H9 (cell line): Measurements from ENCODE around the gene LIN9. TPM values are rescaled to one million over a fixed set of nuclear protein-coding genes. Genes with fewer than 3 reads are reported as not detected.

Source experiments
- DNase-seq: peaks from one replicate; pipeline ENCODE4 v3.0.0-alpha.2; 2017
- H2AFZ ChIP-seq: one replicate; pipeline ENCODE4 v1.6.1; 2013; ENCODE audit warnings: mild to moderate bottlenecking, low read length, control low read depth, moderate library complexity
- H2AK5ac ChIP-seq: 2 replicates; pipeline ENCODE4 v1.6.1; 2013; ENCODE audit warnings: low read length, control low read depth, mixed read lengths; ENCODE audit not compliant: insufficient read length
- H2BK120ac ChIP-seq: one replicate; pipeline ENCODE4 v1.6.1; 2013; ENCODE audit warnings: low read depth, mild to moderate bottlenecking, low read length, control low read depth, inconsistent platforms; ENCODE audit not compliant: poor library complexity, severe bottlenecking
- H2BK12ac ChIP-seq: 2 replicates; pipeline ENCODE4 v1.6.1; 2013; ENCODE audit warnings: low read length, control low read depth, mixed read lengths, low read depth; ENCODE audit not compliant: insufficient read length
- H2BK15ac ChIP-seq: 2 replicates; pipeline ENCODE4 v1.6.1; 2013; ENCODE audit warnings: low read depth, low read length, control low read depth
- H2BK20ac ChIP-seq: one replicate; pipeline ENCODE4 v1.6.1; 2013; ENCODE audit warnings: low read depth, mild to moderate bottlenecking, low read length, control low read depth, inconsistent platforms; ENCODE audit not compliant: poor library complexity, severe bottlenecking
- H2BK5ac ChIP-seq: 2 replicates; pipeline ENCODE4 v1.6.1; 2013; ENCODE audit warnings: low read length, control low read depth, mixed read lengths; ENCODE audit not compliant: insufficient read length
- H3K14ac ChIP-seq: 2 replicates; pipeline ENCODE4 v1.6.1; 2013; ENCODE audit warnings: low read length, control low read depth; ENCODE audit not compliant: insufficient read depth
- H3K18ac ChIP-seq: 2 replicates; pipeline ENCODE4 v1.6.1; 2013; ENCODE audit warnings: low read depth, mild to moderate bottlenecking, mixed read lengths, low read length, control low read depth; ENCODE audit not compliant: insufficient read length
- H3K23ac ChIP-seq: 2 replicates; pipeline ENCODE4 v1.6.1; 2013; ENCODE audit warnings: low read length, control low read depth, mixed read lengths, low read depth; ENCODE audit not compliant: insufficient read length
- H3K23me2 ChIP-seq: 2 replicates; pipeline ENCODE4 v1.6.1; 2013; ENCODE audit warnings: low read depth, mild to moderate bottlenecking, mixed read lengths, low read length, control low read depth; ENCODE audit not compliant: insufficient read length, poor library complexity, severe bottlenecking
- H3K27ac ChIP-seq: 2 replicates; pipeline ENCODE4 v1.5.1; 2013; ENCODE audit warnings: low read length, control low read depth, mixed read lengths, low read depth; ENCODE audit not compliant: insufficient read length
- H3K27me3 ChIP-seq: 2 replicates; pipeline ENCODE4 v1.6.1; 2013; ENCODE audit warnings: low read length, control low read depth, inconsistent platforms; ENCODE audit not compliant: insufficient read depth
- H3K4ac ChIP-seq: 2 replicates; pipeline ENCODE4 v1.6.1; 2013; ENCODE audit warnings: low read depth, mild to moderate bottlenecking, control low read depth, inconsistent platforms, low read length, moderate library complexity
- H3K4me1 ChIP-seq: 2 replicates; pipeline ENCODE4 v1.6.1; 2013; ENCODE audit warnings: low read length, control low read depth, inconsistent platforms; ENCODE audit not compliant: insufficient read depth
- H3K4me2 ChIP-seq: 2 replicates; pipeline ENCODE4 v1.6.1; 2013; ENCODE audit warnings: low read length, control low read depth, mixed read lengths; ENCODE audit not compliant: insufficient read length, insufficient read depth
- H3K56ac ChIP-seq: 2 replicates; pipeline ENCODE4 v1.6.1; 2013; ENCODE audit warnings: low read depth, mild to moderate bottlenecking, mixed read lengths, low read length, control low read depth; ENCODE audit not compliant: insufficient read length
- H3K79me1 ChIP-seq: 2 replicates; pipeline ENCODE4 v1.6.1; 2013; ENCODE audit warnings: low read depth, mild to moderate bottlenecking, moderate library complexity, low read length, control low read depth, inconsistent platforms; ENCODE audit not compliant: insufficient read depth, poor library complexity, severe bottlenecking
- H3K79me2 ChIP-seq: 2 replicates; pipeline ENCODE4 v1.6.1; 2013; ENCODE audit warnings: low read length, control low read depth, inconsistent platforms; ENCODE audit not compliant: insufficient read depth
- H3K9ac ChIP-seq: 2 replicates; pipeline ENCODE4 v1.6.1; 2013; ENCODE audit warnings: low read length, control low read depth, mixed read lengths; ENCODE audit not compliant: insufficient read length; ENCODE audit errors: extremely low read depth
- H3K9me3 ChIP-seq: one replicate; pipeline ENCODE4 v1.6.1; 2013; ENCODE audit warnings: low read depth, low read length, inconsistent platforms; ENCODE audit not compliant: control insufficient read depth
- H3T11ph ChIP-seq: one replicate; pipeline ENCODE4 v1.6.1; 2013; ENCODE audit warnings: mild to moderate bottlenecking, low read length, control low read depth, inconsistent platforms
- H4K20me1 ChIP-seq: one replicate; pipeline ENCODE4 v1.6.1; 2013; ENCODE audit not compliant: control insufficient read depth, insufficient read length, insufficient read depth
- H4K5ac ChIP-seq: 2 replicates; pipeline ENCODE4 v1.6.1; 2013; ENCODE audit warnings: low read depth, mild to moderate bottlenecking, mixed read lengths, low read length, control low read depth; ENCODE audit not compliant: insufficient read length
- H4K8ac ChIP-seq: replicated peaks from 2 replicates; pipeline ENCODE4 v1.6.1; 2013; ENCODE audit warnings: low read length, control low read depth, mixed read lengths, low read depth; ENCODE audit not compliant: insufficient read length
- H4K91ac ChIP-seq: 2 replicates; pipeline ENCODE4 v1.6.1; 2013; ENCODE audit warnings: low read depth, mild to moderate bottlenecking, moderate library complexity, mixed read lengths, low read length, control low read depth; ENCODE audit not compliant: insufficient read length
- H3K27ac Mint-ChIP-seq, 3 experiments: 2 replicates in 2 of 3; 3 replicates in 1 of 3; pipeline ENCODE4 v1.8.0; 2020 to 2021; ENCODE audit warnings: mixed read lengths in 3 of 3, mild to moderate bottlenecking in 1 of 3, moderate library complexity in 1 of 3
- H3K27me3 Mint-ChIP-seq: 2 replicates; pipeline ENCODE4 v1.8.0; 2021; ENCODE audit warnings: low read depth, mild to moderate bottlenecking, moderate library complexity, mixed read lengths
- H3K36me3 Mint-ChIP-seq, 3 experiments: 2 replicates in 2 of 3; 3 replicates in 1 of 3; pipeline ENCODE4 v1.8.0; 2020 to 2021; ENCODE audit warnings: low read depth in 3 of 3, mixed read lengths in 3 of 3; ENCODE audit not compliant: insufficient read depth in 1 of 3
- H3K4me1 Mint-ChIP-seq, 2 experiments: 2 replicates each; pipeline ENCODE4 v1.8.0; 2020; ENCODE audit warnings: mixed read lengths in 2 of 2
- H3K4me3 Mint-ChIP-seq, 2 experiments: 2 replicates in 1 of 2; 3 replicates in 1 of 2; pipeline ENCODE4 v1.8.0; 2020 to 2021; ENCODE audit warnings: mild to moderate bottlenecking in 2 of 2, mixed read lengths in 2 of 2, moderate library complexity in 1 of 2
- H3K9me3 Mint-ChIP-seq, 2 experiments: 2 replicates in 1 of 2; 3 replicates in 1 of 2; pipeline ENCODE4 v1.8.0; 2020; ENCODE audit warnings: mild to moderate bottlenecking in 2 of 2, mixed read lengths in 2 of 2, moderate library complexity in 1 of 2
- WGBS: extraction: QIAGEN DNeasy Blood & Tissue Kit; methylation state at CpG from one replicate; pipeline ENCODE4 v1.1.7; 2013; ENCODE audit warnings: missing lambda C conversion rate, low lambda C conversion rate, mixed read lengths; ENCODE audit not compliant: insufficient read length; ENCODE audit errors: extremely low coverage; 5-methylcytosine and 5-hydroxymethylcytosine counted together
- total RNA-seq: library from RNA; stranded (reverse); gene quantifications from 2 replicates; pipeline ENCODE4 v1.2.1, GENCODE V29; 2021
- TF ChIP-seq, protein P1 (sequence below): fragments of 200-600 bp; sonication (generic); conservative IDR thresholded peaks from 3 replicates; pipeline ENCODE4 v1.8.0; 2021; ENCODE audit warnings: antibody characterized with exemption, mild to moderate bottlenecking

LIN9 gene
- total RNA-seq, 1 experiment from 2014 or later = 9.5 TPM

DNA sequence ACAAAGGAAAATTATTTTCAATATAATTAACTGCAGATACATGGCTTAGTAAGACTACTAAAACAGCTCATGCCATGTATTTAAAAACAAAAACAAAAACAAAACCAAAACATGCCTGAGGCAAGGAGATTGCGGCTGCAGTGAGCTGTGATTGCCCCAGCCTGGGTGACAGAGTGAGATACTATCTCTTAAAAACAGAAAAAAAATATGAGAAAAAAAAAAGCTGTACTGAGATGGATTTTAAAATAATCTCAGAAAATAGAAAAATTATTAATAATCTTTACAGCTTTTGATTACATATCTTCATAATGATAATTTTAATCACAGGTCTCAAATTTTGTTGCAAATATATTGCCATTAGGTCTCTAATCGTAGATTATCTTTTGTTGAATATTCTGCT, 24.0 kb upstream of the LIN9 start:
- Histone ChIP-seq H3K27ac (no peak overlapping the region), H3K9ac (no peak overlapping the region), H3K14ac (no peak overlapping the region), H3K9me3 (no peaks in the 10 kb centered on the region), H2BK15ac (no peak overlapping the region), H3K27me3 (no peaks in the 10 kb centered on the region), H4K5ac (no peak overlapping the region), H3K4me1 (0 out of 2 replicates have a peak, but pooled peaks cover 2% of the 10 kb centered on the region), H3K79me2 (no peaks in the 10 kb centered on the region), H3K4me2 (no peak overlapping the region), H4K20me1 (no peaks in the 10 kb centered on the region), H4K8ac (no peak overlapping the region), H4K91ac (no peak overlapping the region), H2BK5ac (no peak overlapping the region), H2AK5ac (no peak overlapping the region), H3T11ph (no peak overlapping the region), H2BK120ac (no peak overlapping the region), H3K18ac (no peak overlapping the region), H3K79me1 (no peaks in the 10 kb centered on the region), H2AFZ (no peak overlapping the region), H3K23ac (no peak overlapping the region), H3K23me2 (no peaks in the 10 kb centered on the region), H3K56ac (no peak overlapping the region), H2BK20ac (no peak overlapping the region), H3K4ac (no peak overlapping the region), H2BK12ac (no peak overlapping the region)
- H3K4me3 Mint-ChIP-seq = no peak overlapping the region
- no peaks in the 10 kb centered on the region for H3K27me3 Mint-ChIP-seq
- no CpG with 5 or more reads among the region's 2 CpGs for WGBS
- TF ChIP-seq, protein P1, sequence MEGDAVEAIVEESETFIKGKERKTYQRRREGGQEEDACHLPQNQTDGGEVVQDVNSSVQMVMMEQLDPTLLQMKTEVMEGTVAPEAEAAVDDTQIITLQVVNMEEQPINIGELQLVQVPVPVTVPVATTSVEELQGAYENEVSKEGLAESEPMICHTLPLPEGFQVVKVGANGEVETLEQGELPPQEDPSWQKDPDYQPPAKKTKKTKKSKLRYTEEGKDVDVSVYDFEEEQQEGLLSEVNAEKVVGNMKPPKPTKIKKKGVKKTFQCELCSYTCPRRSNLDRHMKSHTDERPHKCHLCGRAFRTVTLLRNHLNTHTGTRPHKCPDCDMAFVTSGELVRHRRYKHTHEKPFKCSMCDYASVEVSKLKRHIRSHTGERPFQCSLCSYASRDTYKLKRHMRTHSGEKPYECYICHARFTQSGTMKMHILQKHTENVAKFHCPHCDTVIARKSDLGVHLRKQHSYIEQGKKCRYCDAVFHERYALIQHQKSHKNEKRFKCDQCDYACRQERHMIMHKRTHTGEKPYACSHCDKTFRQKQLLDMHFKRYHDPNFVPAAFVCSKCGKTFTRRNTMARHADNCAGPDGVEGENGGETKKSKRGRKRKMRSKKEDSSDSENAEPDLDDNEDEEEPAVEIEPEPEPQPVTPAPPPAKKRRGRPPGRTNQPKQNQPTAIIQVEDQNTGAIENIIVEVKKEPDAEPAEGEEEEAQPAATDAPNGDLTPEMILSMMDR = no peak
- peaks cover 4 to 5% of the 10 kb centered on the region in 2 experiments for H3K4me1 Mint-ChIP-seq
- no peak overlapping the region; a peak in 1 of 7 replicates for H3K27ac Mint-ChIP-seq
- DNase-seq = no peak
- no peaks in the 10 kb centered on the region for H3K9me3 Mint-ChIP-seq
- no peaks in the 10 kb centered on the region for H3K36me3 Mint-ChIP-seq
